Peyer's patch (tissue), 4 donors: ENCODE results near the gene ERC1. TPM values are rescaled to one million over a fixed set of nuclear protein-coding genes. Genes with fewer than 3 reads are reported as not detected.
"Not testable (repeated sequence)": the region's sequence is repeated elsewhere in the genome, so short reads cannot be mapped to it uniquely, and the experiment has no call there.

ENCODE experiments used
- DNase-seq, 3 donors: peaks; one replicate each; pipeline ENCODE4 v3.0.0-alpha.2; 2017 to 2019
- H3K27ac ChIP-seq, 4 donors: fragments of 200-600 bp; sonication (generic); one replicate each; pipeline ENCODE4 v1.5.1; 2016 to 2019
- H3K27me3 ChIP-seq, 2 donors: fragments of 200-600 bp; sonication (generic); one replicate each; pipeline ENCODE4 v1.5.1; 2019
- H3K36me3 ChIP-seq, 3 donors: fragments of 200-600 bp; sonication (generic); one replicate each; pipeline ENCODE4 v1.5.1; 2016 to 2019
- H3K4me1 ChIP-seq, 4 donors: fragments of 200-600 bp; sonication (generic); one replicate each; pipeline ENCODE4 v1.5.1; 2016 to 2019
- H3K4me3 ChIP-seq, 4 donors: fragments of 200-600 bp; sonication (generic); 1 replicate in 3 of 4; 2 replicates in 1 of 4; pipeline ENCODE4 v1.5.1; 2016 to 2019; ENCODE audit warnings: mild to moderate bottlenecking in 1 of 4
- H3K9me3 ChIP-seq, 4 donors: fragments of 200-600 bp; sonication (generic); one replicate each; pipeline ENCODE4 v1.5.1; 2016 to 2019; ENCODE audit warnings: mild to moderate bottlenecking in 1 of 4
- CTCF ChIP-seq, 6 experiments: fragments of 450-650 bp in 4 of 6; fragments of 200-600 bp in 2 of 6; sonication (generic) in 1 of 6; IDR thresholded peaks; one replicate each; pipeline ENCODE4 v1.5.1; 2017 to 2019; ENCODE audit warnings: antibody characterized with exemption in 6 of 6, mild to moderate bottlenecking in 3 of 6, moderate library complexity in 1 of 6
- POLR2A ChIP-seq, 2 donors: fragments of 450-650 bp; IDR thresholded peaks; one replicate each; pipeline ENCODE4 v1.5.1; 2017; ENCODE audit warnings: antibody characterized with exemption in 2 of 2, mild to moderate bottlenecking in 2 of 2, moderate library complexity in 2 of 2
- total RNA-seq, 4 donors: library from RNA; depleted of rRNA; stranded (reverse); fragments of >200 nt; gene quantifications; one replicate each; pipeline ENCODE4 v1.1.0, GENCODE V29; 2016

Gene ERC1
- total RNA-seq, 4 donors from 2014 or later = 26.5 to 184 (median 31.7) TPM

- Histone ChIP-seq H3K27ac (no peak overlapping the region), H3K4me1 (no peaks in the 10 kb centered on the region), H3K4me3 (no peak overlapping the region), H3K9me3 (no peaks in the 10 kb centered on the region), H3K27me3 (no peaks in the 10 kb centered on the region), H3K36me3 (no peaks in the 10 kb centered on the region)
- DNase-seq = no peak
- TF ChIP-seq CTCF (IDR thresholded peaks at IDR 0.05) = no peak
- TF ChIP-seq POLR2A (IDR thresholded peaks at IDR 0.05) = no peak
Observed at GRCh38 chr12:1332327-1332726, 341.3 kb downstream of the ERC1 start.

GRCh38 chr12:1338483-1339177, 347.6 kb downstream of the ERC1 start:
- no peaks in the 10 kb centered on the region for H3K9me3 ChIP-seq
- TF ChIP-seq CTCF (IDR thresholded peaks at IDR 0.05) (no peak), POLR2A (IDR thresholded peaks at IDR 0.05) (no peak)
- no peaks in the 10 kb centered on the region for H3K36me3 ChIP-seq
- peaks cover 0 to 6% (median 0%) of the 10 kb centered on the region in 4 donors for H3K4me1 ChIP-seq
- no peak overlapping the region for H3K4me3 ChIP-seq
- no peak for DNase-seq
- H3K27me3 ChIP-seq = no peaks in the 10 kb centered on the region
- no peak overlapping the region for H3K27ac ChIP-seq

GRCh38 chr12:1339178-1339541, 348.1 kb downstream of the ERC1 start:
- H3K9me3 ChIP-seq = not testable (repeated sequence)

GRCh38 chr12:1339618-1340319, 348.7 kb downstream of the ERC1 start:
- H3K9me3 ChIP-seq = no peaks in the 10 kb centered on the region
- no peak overlapping the region for H3K4me3 ChIP-seq
- no peak for TF ChIP-seq CTCF (IDR thresholded peaks at IDR 0.05)
- no peak for TF ChIP-seq POLR2A (IDR thresholded peaks at IDR 0.05)
- no peaks in the 10 kb centered on the region for H3K27me3 ChIP-seq
- no peak for DNase-seq
- H3K27ac ChIP-seq = no peak overlapping the region
- no peaks in the 10 kb centered on the region for H3K36me3 ChIP-seq
- peaks cover 0 to 6% (median 0%) of the 10 kb centered on the region in 4 donors for H3K4me1 ChIP-seq

More at GRCh38 chr12:1339178-1339541, 348.1 kb downstream of the ERC1 start:
- not testable (repeated sequence) for H3K27ac ChIP-seq, H3K4me1 ChIP-seq, DNase-seq, H3K4me3 ChIP-seq, H3K36me3 ChIP-seq, H3K27me3 ChIP-seq

GRCh38 chr12:1341270-1341669, 350.2 kb downstream of the ERC1 start:
- H3K4me3 ChIP-seq, H3K9me3 ChIP-seq, H3K4me1 ChIP-seq, H3K27ac ChIP-seq, H3K27me3 ChIP-seq, H3K36me3 ChIP-seq, DNase-seq: not testable (repeated sequence)

- Histone ChIP-seq H3K9me3 (no peaks in the 10 kb centered on the region), H3K4me3 (no peak overlapping the region), H3K4me1 (peaks cover 0 to 6% (median 0%) of the 10 kb centered on the region in 4 donors), H3K27me3 (no peaks in the 10 kb centered on the region), H3K36me3 (no peaks in the 10 kb centered on the region), H3K27ac (no peak overlapping the region)
- TF ChIP-seq POLR2A (IDR thresholded peaks at IDR 0.05) (no peak), CTCF (IDR thresholded peaks at IDR 0.05) (no peak)
- DNase-seq = no peak
Observed at GRCh38 chr12:1343422-1343821, 352.4 kb downstream of the ERC1 start.
